Smooth muscle cell of the brain vasculature (primary cell): ENCODE measurements around the gene EXOSC5.
"Not testable (repeated sequence)": the region's sequence is repeated elsewhere in the genome, so short reads cannot be mapped to it uniquely, and the experiment has no call there.

Source experiments
- DNase-seq: peaks from one replicate; pipeline ENCODE4 v3.0.0-alpha.2; 2012; ENCODE audit warnings: low read depth, low spot score

The EXOSC5 gene

DNA sequence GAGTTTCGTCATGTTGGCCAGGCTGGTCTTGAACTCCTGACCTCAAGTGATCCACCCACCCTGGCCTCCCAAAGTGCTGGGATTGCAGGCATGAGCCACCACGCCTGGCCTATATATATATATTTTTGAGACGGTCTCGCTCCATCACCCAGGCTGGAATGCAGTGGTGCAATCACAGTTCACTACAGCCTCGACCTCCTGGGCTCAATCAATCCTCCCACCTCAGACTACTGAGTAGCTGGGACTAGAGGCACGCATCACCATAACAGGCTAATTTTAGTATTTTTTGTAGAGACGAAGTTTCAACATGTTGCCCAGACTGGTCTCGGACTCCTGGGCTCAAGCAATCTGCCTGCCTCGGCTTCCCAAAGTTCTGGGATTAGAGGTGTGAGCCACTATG, 50.2 kb downstream of the EXOSC5 start:
- not testable (repeated sequence) for DNase-seq

DNA sequence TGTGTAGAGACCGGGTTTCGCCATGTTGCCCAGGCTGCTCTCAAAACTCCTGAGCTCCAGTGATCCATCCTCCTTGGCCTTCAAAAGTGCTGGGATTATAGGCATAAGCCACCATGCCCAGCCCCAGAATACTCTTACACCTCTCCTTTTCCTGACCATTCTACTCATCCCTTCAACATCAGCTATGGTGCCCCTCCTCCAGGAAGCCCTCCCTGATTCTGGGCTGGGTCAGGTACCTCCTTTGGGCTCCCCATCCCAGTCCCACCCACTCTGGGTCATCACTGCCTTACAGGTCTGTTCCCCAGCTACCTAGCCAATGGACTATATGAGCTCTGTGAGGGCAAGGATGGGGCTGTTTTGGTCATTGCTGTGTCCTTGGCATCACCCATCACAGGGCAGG, 53.0 kb downstream of the EXOSC5 start:
- DNase-seq = no peak

DNA sequence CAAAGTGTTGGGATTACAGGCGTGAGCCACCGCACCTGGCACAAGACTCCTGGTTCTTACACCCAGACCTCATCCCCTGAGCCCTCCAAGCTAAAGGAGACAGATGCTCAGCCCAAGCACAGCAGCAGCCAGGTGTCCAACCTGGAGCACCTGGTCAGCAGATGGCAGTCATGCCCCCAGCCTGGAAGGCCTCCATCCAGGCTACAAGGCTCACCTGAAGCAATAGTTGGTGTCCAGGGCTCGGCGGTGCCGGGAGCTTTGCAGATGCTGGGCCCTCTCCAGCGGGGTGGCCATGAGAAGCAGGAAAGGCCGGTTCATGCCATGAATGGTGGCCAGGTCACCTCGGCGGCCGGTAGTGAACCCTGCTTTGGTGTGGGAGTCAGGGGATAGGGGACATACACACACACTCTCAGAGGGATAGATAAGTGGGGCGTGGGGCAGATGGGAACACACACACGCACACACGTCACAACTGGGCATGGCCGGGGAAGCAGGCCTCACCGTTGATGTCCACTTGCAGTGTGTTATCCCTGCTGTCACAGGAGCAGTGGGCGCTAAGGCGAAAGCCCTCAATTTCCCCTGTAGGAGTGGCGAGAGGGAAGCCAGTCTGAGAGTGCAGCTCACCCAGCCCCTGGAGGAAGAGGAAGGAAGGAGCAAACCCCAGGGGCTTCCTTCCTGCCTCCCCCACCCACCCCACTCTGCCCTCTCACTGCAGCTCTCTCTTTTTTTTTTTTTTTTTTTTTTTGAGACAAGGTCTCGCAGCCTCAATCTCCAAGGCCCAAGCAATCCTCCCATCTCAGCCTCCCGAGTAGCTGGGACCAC, 55.3 kb downstream of the EXOSC5 start:
- no peak for DNase-seq

DNA sequence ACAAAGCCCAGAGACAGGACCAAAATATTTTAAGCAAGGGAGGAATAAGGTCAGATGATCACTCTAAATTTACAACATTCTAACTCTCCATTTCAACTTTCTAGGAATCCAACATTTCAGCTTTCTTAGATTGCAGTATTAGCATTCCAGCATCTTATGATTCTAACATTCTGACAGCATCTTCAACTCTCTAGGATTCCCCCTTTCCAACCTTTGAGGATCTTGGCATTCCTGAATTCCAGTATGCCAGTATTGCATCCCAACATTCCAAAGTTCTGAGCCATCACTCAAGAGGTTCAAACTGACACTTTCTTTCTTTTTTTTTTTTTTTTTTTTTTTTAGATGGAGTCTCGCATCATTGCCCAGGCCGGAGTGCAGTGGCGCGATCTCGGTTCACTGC, 57.2 kb downstream of the EXOSC5 start:
- DNase-seq = no peak
